ENCODE results near the gene HOXB6.

The HOXB6 gene

GRCh38 chr17:48647103-48647962 lies 42.5 kb upstream of the HOXB6 start (continued):
- TF ChIP-seq PATZ1 (tag by site-specific recombination; IDR thresholded peaks at IDR 0.05) = no peak; the same call in 1 of the 2 replicates
- TF ChIP-seq KLF16 (tag by site-specific recombination; IDR thresholded peaks at IDR 0.05) = peak; percentile 36; the same call in 1 of the 2 replicates
- 0 out of 2 replicates have a peak, but pooled peaks have one; percentile 52 for TF ChIP-seq ZNF169 (tag by site-specific recombination; IDR thresholded peaks at IDR 0.05)
- no peak for TF ChIP-seq ZNF473 (tag by site-specific recombination; IDR thresholded peaks at IDR 0.05)
- TF ChIP-seq ZNF449 (tag by site-specific recombination; IDR thresholded peaks at IDR 0.05) = peak; percentile 29; the same call in 1 of the 2 replicates
- peak; percentile 64 for TF ChIP-seq ZNF341 (tag by site-specific recombination; IDR thresholded peaks at IDR 0.05; ENCODE audit: low read depth)
- no peak for TF ChIP-seq ZNF830 (tag by site-specific recombination; IDR thresholded peaks at IDR 0.05; ENCODE audit: low read depth)
- TF ChIP-seq ZNF202 (tag by site-specific recombination; IDR thresholded peaks at IDR 0.05; ENCODE audit: borderline replicate concordance) = no peak
- TF ChIP-seq ZNF366 (tag by site-specific recombination; conservative IDR thresholded peaks at IDR 0.05) = peak; percentile 97
- 0 out of 2 replicates have a peak, but pooled peaks have one; percentile 6 for TF ChIP-seq ZNF660 (tag by site-specific recombination; IDR thresholded peaks at IDR 0.05)
- peak; percentile 56; the same call in 1 of the 2 replicates for TF ChIP-seq IKZF3 (tag by site-specific recombination; IDR thresholded peaks at IDR 0.05)
- peak; percentile 70 for TF ChIP-seq KLF1 (tag by site-specific recombination; IDR thresholded peaks at IDR 0.05)
- TF ChIP-seq ZNF600 (tag by site-specific recombination; IDR thresholded peaks at IDR 0.05) = peak; percentile 83
- no peak for TF ChIP-seq ZNF837 (tag by site-specific recombination; IDR thresholded peaks at IDR 0.05)
- TF ChIP-seq, protein P1, sequence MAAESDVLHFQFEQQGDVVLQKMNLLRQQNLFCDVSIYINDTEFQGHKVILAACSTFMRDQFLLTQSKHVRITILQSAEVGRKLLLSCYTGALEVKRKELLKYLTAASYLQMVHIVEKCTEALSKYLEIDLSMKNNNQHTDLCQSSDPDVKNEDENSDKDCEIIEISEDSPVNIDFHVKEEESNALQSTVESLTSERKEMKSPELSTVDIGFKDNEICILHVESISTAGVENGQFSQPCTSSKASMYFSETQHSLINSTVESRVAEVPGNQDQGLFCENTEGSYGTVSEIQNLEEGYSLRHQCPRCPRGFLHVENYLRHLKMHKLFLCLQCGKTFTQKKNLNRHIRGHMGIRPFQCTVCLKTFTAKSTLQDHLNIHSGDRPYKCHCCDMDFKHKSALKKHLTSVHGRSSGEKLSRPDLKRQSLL (tag by site-specific recombination; IDR thresholded peaks at IDR 0.05) = 0 out of 2 replicates have a peak, but pooled peaks have one; percentile 69
- TF ChIP-seq ZXDB (tag by site-specific recombination; IDR thresholded peaks at IDR 0.05) = peak; percentile 7; the same call in 1 of the 2 replicates
- no peak for TF ChIP-seq BCL11B (tag by site-specific recombination; IDR thresholded peaks at IDR 0.05; ENCODE audit: low read depth)
- TF ChIP-seq, protein P2, sequence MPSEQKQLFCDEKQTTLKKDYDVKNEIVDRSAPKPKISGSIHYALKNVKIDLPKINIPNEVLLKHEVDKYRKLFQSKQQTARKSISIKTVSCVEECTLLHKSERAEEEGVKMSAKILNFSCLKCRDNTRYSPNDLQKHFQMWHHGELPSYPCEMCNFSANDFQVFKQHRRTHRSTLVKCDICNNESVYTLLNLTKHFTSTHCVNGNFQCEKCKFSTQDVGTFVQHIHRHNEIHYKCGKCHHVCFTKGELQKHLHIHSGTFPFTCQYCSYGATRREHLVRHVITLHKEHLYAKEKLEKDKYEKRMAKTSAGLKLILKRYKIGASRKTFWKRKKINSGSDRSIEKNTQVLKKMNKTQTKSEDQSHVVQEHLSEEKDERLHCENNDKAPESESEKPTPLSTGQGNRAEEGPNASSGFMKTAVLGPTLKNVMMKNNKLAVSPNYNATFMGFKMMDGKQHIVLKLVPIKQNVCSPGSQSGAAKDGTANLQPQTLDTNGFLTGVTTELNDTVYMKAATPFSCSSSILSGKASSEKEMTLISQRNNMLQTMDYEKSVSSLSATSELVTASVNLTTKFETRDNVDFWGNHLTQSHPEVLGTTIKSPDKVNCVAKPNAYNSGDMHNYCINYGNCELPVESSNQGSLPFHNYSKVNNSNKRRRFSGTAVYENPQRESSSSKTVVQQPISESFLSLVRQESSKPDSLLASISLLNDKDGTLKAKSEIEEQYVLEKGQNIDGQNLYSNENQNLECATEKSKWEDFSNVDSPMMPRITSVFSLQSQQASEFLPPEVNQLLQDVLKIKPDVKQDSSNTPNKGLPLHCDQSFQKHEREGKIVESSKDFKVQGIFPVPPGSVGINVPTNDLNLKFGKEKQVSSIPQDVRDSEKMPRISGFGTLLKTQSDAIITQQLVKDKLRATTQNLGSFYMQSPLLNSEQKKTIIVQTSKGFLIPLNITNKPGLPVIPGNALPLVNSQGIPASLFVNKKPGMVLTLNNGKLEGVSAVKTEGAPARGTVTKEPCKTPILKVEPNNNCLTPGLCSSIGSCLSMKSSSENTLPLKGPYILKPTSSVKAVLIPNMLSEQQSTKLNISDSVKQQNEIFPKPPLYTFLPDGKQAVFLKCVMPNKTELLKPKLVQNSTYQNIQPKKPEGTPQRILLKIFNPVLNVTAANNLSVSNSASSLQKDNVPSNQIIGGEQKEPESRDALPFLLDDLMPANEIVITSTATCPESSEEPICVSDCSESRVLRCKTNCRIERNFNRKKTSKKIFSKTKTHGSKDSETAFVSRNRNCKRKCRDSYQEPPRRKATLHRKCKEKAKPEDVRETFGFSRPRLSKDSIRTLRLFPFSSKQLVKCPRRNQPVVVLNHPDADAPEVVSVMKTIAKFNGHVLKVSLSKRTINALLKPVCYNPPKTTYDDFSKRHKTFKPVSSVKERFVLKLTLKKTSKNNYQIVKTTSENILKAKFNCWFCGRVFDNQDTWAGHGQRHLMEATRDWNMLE (tag by site-specific recombination; conservative IDR thresholded peaks at IDR 0.05; ENCODE audit: low read depth) = no peak
- no peak for TF ChIP-seq ZBTB21 (tag by site-specific recombination; IDR thresholded peaks at IDR 0.05)
- TF ChIP-seq SP3 (tag by site-specific recombination; IDR thresholded peaks at IDR 0.05) = peak; percentile 79
- TF ChIP-seq ZNF670 (tag by site-specific recombination; IDR thresholded peaks at IDR 0.05; ENCODE audit: low read depth) = no peak
- no peak for TF ChIP-seq ZNF174 (tag by site-specific recombination; IDR thresholded peaks at IDR 0.05)
- peak; percentile 65; the same call in 1 of the 2 replicates for TF ChIP-seq ZBTB7A (tag by site-specific recombination; IDR thresholded peaks at IDR 0.05; ENCODE audit: low read depth)
- TF ChIP-seq, protein P3, sequence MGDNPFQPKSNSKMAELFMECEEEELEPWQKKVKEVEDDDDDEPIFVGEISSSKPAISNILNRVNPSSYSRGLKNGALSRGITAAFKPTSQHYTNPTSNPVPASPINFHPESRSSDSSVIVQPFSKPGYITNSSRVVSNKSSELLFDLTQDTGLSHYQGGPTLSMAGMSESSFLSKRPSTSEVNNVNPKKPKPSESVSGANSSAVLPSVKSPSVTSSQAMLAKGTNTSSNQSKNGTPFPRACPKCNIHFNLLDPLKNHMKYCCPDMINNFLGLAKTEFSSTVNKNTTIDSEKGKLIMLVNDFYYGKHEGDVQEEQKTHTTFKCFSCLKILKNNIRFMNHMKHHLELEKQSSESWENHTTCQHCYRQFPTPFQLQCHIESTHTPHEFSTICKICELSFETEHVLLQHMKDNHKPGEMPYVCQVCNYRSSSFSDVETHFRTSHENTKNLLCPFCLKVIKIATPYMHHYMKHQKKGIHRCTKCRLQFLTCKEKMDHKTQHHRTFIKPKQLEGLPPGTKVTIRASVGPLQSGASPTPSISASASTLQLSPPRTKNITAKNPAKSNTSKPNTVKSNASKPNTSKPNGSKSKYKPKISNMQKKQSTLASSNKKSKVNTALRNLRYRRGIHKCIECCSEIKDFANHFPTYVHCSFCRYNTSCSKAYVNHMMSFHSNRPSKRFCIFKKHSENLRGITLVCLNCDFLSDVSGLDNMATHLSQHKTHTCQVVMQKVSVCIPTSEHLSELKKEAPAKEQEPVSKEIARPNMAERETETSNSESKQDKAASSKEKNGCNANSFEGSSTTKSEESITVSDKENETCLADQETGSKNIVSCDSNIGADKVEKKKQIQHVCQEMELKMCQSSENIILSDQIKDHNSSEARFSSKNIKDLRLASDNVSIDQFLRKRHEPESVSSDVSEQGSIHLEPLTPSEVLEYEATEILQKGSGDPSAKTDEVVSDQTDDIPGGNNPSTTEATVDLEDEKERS (tag by site-specific recombination; IDR thresholded peaks at IDR 0.05) = no peak
- no peak for TF ChIP-seq GLI4 (tag by site-specific recombination; IDR thresholded peaks at IDR 0.05)
